Measurements from ENCODE around the gene KIF18B. TPM values are rescaled to one million over a fixed set of nuclear protein-coding genes. Genes with fewer than 3 reads are reported as not detected.

The KIF18B gene
- 2.4 and 2.6 TPM in 2 replicates for polyA plus RNA-seq (2011; rRNA removed)
- 9.5 and 13.3 TPM in 2 replicates for polyA minus RNA-seq (2011; rRNA and poly(A)+ RNA removed)

- CTCF ChIA-PET, result interaction anchor here (1.0 kb wide), 1 partner anchor 188 kb away, joined by 5 read pairs; the partner anchor contains the start of gene ACBD4
- peak; percentile 77 for DNase-seq (ENCODE audit: low read depth, low spot score)
- Histone ChIP-seq H3K27me3 (ENCODE audit: control insufficient read depth, insufficient read depth, low read length) (no peaks in the 10 kb centered on the region), H3K4me3 (ENCODE audit: low read depth, low read length) (peak within 1 kb of the TSS; percentile 92), H3K9me3 (ENCODE audit: control insufficient read depth, insufficient read depth, low read length) (no peaks in the 10 kb centered on the region; the same call in 1 of the 2 replicates), H3K27ac (ENCODE audit: low read depth, low read length) (peak within 1 kb of the TSS; percentile 47)
- POLR2A ChIA-PET, result interaction anchor here (0.6 kb wide), 1 partner anchor 55 kb away, joined by 5 read pairs; no protein-coding TSS in a partner anchor
- no peak for TF ChIP-seq CTCF (IDR thresholded peaks at IDR 0.05; ENCODE audit: low read depth, low read length)
Observed at GRCh38 chr17:44947461-44948314, at the start of gene KIF18B. TSS of gene KIF18B (minus strand) at chr17:44947773. CDS start at chr17:44936344, 11,429 bp downstream.

- no peak for DNase-seq (ENCODE audit: low read depth, low spot score)
- Histone ChIP-seq H3K9me3 (ENCODE audit: control insufficient read depth, insufficient read depth, low read length) (no peaks in the 10 kb centered on the region; the same call in 1 of the 2 replicates), H3K27ac (ENCODE audit: low read depth, low read length) (no peak overlapping the region), H3K4me3 (ENCODE audit: low read depth, low read length) (no peak overlapping the region), H3K27me3 (ENCODE audit: control insufficient read depth, insufficient read depth, low read length) (peaks cover 35% of the 10 kb centered on the region)
- ChIA-PET POLR2A (no interaction called here), CTCF (interaction anchor here (1.1 kb wide), 1 partner anchor 139 kb away, joined by 4 read pairs; the partner anchor contains the start of gene ACBD4)
- no peak for TF ChIP-seq CTCF (IDR thresholded peaks at IDR 0.05; ENCODE audit: low read depth, low read length)
Observed at GRCh38 chr17:44996304-44996703, 48.7 kb upstream of the KIF18B start.

GRCh38 chr17:44995436-44996001 lies 47.9 kb upstream of the KIF18B start:
- ChIA-PET POLR2A (interaction anchor here (0.5 kb wide), 1 partner anchor 151 kb away, joined by 3 read pairs; no protein-coding TSS in a partner anchor), CTCF (interaction anchor here (1.1 kb wide), 1 partner anchor 140 kb away, joined by 4 read pairs; the partner anchor contains the start of gene ACBD4)
- no peak overlapping the region for H3K4me3 ChIP-seq (ENCODE audit: low read depth, low read length)
- TF ChIP-seq CTCF (IDR thresholded peaks at IDR 0.05; ENCODE audit: low read depth, low read length), result no peak
- no peak for DNase-seq (ENCODE audit: low read depth, low spot score)
- H3K27ac ChIP-seq (ENCODE audit: low read depth, low read length), result no peak overlapping the region
- no peaks in the 10 kb centered on the region; the same call in 1 of the 2 replicates for H3K9me3 ChIP-seq (ENCODE audit: control insufficient read depth, insufficient read depth, low read length)
- H3K27me3 ChIP-seq (ENCODE audit: control insufficient read depth, insufficient read depth, low read length), result peaks cover 28% of the 10 kb centered on the region

- ChIA-PET POLR2A (no interaction called here), CTCF (interaction anchor here (1.4 kb wide), 2 partner anchors 30 to 205 kb away, joined by 3 to 6 read pairs; no protein-coding TSS in a partner anchor)
- no peaks in the 10 kb centered on the region; the same call in 1 of the 2 replicates for H3K9me3 ChIP-seq (ENCODE audit: control insufficient read depth, insufficient read depth, low read length)
- DNase-seq (ENCODE audit: low read depth, low spot score), result no peak
- peaks cover 15% of the 10 kb centered on the region for H3K27me3 ChIP-seq (ENCODE audit: control insufficient read depth, insufficient read depth, low read length)
- no peak overlapping the region for H3K4me3 ChIP-seq (ENCODE audit: low read depth, low read length)
- no peak overlapping the region for H3K27ac ChIP-seq (ENCODE audit: low read depth, low read length)
- TF ChIP-seq CTCF (IDR thresholded peaks at IDR 0.05; ENCODE audit: low read depth, low read length), result no peak
Observed at GRCh38 chr17:44992242-44992939, 44.8 kb upstream of the KIF18B start.
